AG09319 (cell line): ENCODE measurements around the gene RPS24.

Experiments
- DNase-seq: peaks from one replicate; pipeline ENCODE4 v3.0.0-alpha.2; 2010; ENCODE audit warnings: low read depth; ENCODE audit errors: extremely low read depth
- CTCF ChIP-seq: IDR thresholded peaks from 2 replicates; pipeline ENCODE4 v1.5.1; 2011; ENCODE audit warnings: low read depth, mild to moderate bottlenecking, inconsistent platforms, low read length, moderate library complexity

Gene RPS24

GRCh38 chr10:78044699-78045098 lies 11.0 kb downstream of the RPS24 start:
- TF ChIP-seq CTCF: no peak
- DNase-seq: no peak

GRCh38 chr10:78045237-78045636 lies 11.6 kb downstream of the RPS24 start:
- no peak for TF ChIP-seq CTCF

GRCh38 chr10:78045856-78046255 lies 12.2 kb downstream of the RPS24 start:
- no peak for DNase-seq
- no peak for TF ChIP-seq CTCF

More at GRCh38 chr10:78045237-78045636, 11.6 kb downstream of the RPS24 start:
- DNase-seq: no peak

- no peak for TF ChIP-seq CTCF
- DNase-seq: no peak
Measured at GRCh38 chr10:78046711-78047269, 13.1 kb downstream of the RPS24 start.

- peak; percentile 56 for DNase-seq
- TF ChIP-seq CTCF: peak; percentile 90
Measured at GRCh38 chr10:78047314-78047891, 13.7 kb downstream of the RPS24 start.

GRCh38 chr10:78049851-78050250 lies 16.2 kb downstream of the RPS24 start:
- no peak for DNase-seq
- no peak for TF ChIP-seq CTCF

GRCh38 chr10:78053211-78053868 lies 19.7 kb downstream of the RPS24 start:
- DNase-seq: peak; percentile 16
- no peak for TF ChIP-seq CTCF
